Calu3 (cell line): ENCODE measurements around the gene CD40. TPM values are rescaled to one million over a fixed set of nuclear protein-coding genes. Genes with fewer than 3 reads are reported as not detected.
"Not testable (repeated sequence)": the region's sequence is repeated elsewhere in the genome, so short reads cannot be mapped to it uniquely, and the experiment has no call there.

Experiments used
- BruUV-seq: library from RNA; stranded (reverse); fragments of 400-500 nt; replicated peaks from 2 replicates; lab custom pipeline; 2021; lab: Mats Ljungman, UMichigan
- CTCF ChIA-PET: fragments of 300-600 bp; sonication (Branson Sonifier 250); formaldehyde crosslinking; loops from one replicate; lab custom pipeline; 2022; ENCODE audit warnings: antibody characterized with exemption; lab: Charles Lee
- DNase-seq: peaks from one replicate; pipeline ENCODE4 v3.0.0; 2022
- H3K27ac Mint-ChIP-seq: one replicate; pipeline ENCODE4 v1.8.0; 2022; ENCODE audit warnings: mixed read lengths; ENCODE audit not compliant: unreplicated experiment
- H3K27me3 Mint-ChIP-seq: one replicate; pipeline ENCODE4 v1.8.0; 2022; ENCODE audit warnings: mixed read lengths; ENCODE audit not compliant: unreplicated experiment
- H3K36me3 Mint-ChIP-seq: one replicate; pipeline ENCODE4 v1.8.0; 2022; ENCODE audit warnings: mild to moderate bottlenecking, moderate library complexity, mixed read lengths; ENCODE audit not compliant: insufficient read depth, unreplicated experiment
- H3K4me1 Mint-ChIP-seq: one replicate; pipeline ENCODE4 v1.8.0; 2022; ENCODE audit warnings: mild to moderate bottlenecking, low read depth, mixed read lengths; ENCODE audit not compliant: unreplicated experiment
- H3K4me3 Mint-ChIP-seq: one replicate; pipeline ENCODE4 v1.8.0; 2022; ENCODE audit warnings: mild to moderate bottlenecking, low read depth, moderate library complexity, mixed read lengths; ENCODE audit not compliant: unreplicated experiment
- H3K9me3 Mint-ChIP-seq: one replicate; pipeline ENCODE4 v1.8.0; 2022; ENCODE audit warnings: low read depth, mixed read lengths; ENCODE audit not compliant: unreplicated experiment
- intact Hi-C: fragments of 100-400 bp; cut with micrococcal nuclease; formaldehyde crosslinking; loops from one replicate; pipeline ENCODE4 v1.10.0; 2022; ENCODE audit not compliant: unreplicated experiment
- total RNA-seq: library from RNA; stranded (reverse); gene quantifications from 2 replicates; pipeline ENCODE4 v1.2.3, GENCODE V29; 2022
- TF ChIP-seq, protein P1 (sequence below): fragments of 200-600 bp; IDR thresholded peaks from one replicate; pipeline ENCODE4 v1.8.0; 2022; ENCODE audit warnings: antibody characterized with exemption; ENCODE audit not compliant: unreplicated experiment

CD40 gene
- total RNA-seq, 1 experiment from 2014 or later = 13.6 TPM

DNA sequence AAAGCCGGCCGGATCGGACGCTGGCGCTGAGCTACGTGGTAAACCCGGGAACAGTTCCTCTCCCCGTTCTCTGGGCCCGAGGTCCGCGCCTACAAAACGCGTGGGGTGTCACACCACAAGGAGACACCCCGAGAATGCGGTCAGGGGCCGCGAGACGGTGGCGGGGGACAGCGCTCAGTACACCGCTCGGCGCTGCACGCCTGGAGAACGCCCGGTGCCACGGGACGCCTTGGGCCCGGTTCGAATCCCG, 29.0 kb upstream of the CD40 start:
- Mint-ChIP-seq H3K9me3 (no peaks in the 10 kb centered on the region), H3K4me1 (peaks cover 39% of the 10 kb centered on the region), H3K36me3 (peaks cover 26% of the 10 kb centered on the region), H3K4me3 (peak overlapping the region; percentile 68), H3K27ac (no peak overlapping the region), H3K27me3 (no peaks in the 10 kb centered on the region)
- CTCF ChIA-PET = interaction anchor here (0.8 to 1.4 kb wide), 7 partner anchors 10 to 275 kb away, joined by 3 to 14 read pairs (median 4); no protein-coding TSS in a partner anchor
- TF ChIP-seq, protein P1, sequence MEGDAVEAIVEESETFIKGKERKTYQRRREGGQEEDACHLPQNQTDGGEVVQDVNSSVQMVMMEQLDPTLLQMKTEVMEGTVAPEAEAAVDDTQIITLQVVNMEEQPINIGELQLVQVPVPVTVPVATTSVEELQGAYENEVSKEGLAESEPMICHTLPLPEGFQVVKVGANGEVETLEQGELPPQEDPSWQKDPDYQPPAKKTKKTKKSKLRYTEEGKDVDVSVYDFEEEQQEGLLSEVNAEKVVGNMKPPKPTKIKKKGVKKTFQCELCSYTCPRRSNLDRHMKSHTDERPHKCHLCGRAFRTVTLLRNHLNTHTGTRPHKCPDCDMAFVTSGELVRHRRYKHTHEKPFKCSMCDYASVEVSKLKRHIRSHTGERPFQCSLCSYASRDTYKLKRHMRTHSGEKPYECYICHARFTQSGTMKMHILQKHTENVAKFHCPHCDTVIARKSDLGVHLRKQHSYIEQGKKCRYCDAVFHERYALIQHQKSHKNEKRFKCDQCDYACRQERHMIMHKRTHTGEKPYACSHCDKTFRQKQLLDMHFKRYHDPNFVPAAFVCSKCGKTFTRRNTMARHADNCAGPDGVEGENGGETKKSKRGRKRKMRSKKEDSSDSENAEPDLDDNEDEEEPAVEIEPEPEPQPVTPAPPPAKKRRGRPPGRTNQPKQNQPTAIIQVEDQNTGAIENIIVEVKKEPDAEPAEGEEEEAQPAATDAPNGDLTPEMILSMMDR = no peak
- no peak for DNase-seq
- intact Hi-C loops = loop anchor here (5.0 kb wide), 2 partner anchors 102 to 117 kb away; partner anchors contain the start of gene ZNF335
- BruUV-seq = no TSS peak

GRCh38 chr20:46089417-46090388, 28.4 kb upstream of the CD40 start, which contains the start of gene NCOA5:
TSS of gene NCOA5 (minus strand) at chr20:46089962. CDS start at chr20:46079424, 10,538 bp downstream.
- Mint-ChIP-seq H3K9me3 (no peaks in the 10 kb centered on the region), H3K27me3 (no peaks in the 10 kb centered on the region), H3K4me3 (peak within 1 kb of the TSS; percentile 68), H3K27ac (peak within 1 kb of the TSS; percentile 45), H3K36me3 (peaks cover 26% of the 10 kb centered on the region), H3K4me1 (peaks cover 35% of the 10 kb centered on the region)
- intact Hi-C loops = loop anchor here (5.0 kb wide), 2 partner anchors 102 to 117 kb away; partner anchors contain the start of gene ZNF335
- TF ChIP-seq, protein P1 = peak; percentile 12
- peak; percentile 99 for DNase-seq
- TSS peak; percentile 73 for BruUV-seq
- CTCF ChIA-PET = interaction anchor here (0.8 to 1.4 kb wide), 6 partner anchors 11 to 274 kb away, joined by 3 to 14 read pairs (median 4); no protein-coding TSS in a partner anchor

DNA sequence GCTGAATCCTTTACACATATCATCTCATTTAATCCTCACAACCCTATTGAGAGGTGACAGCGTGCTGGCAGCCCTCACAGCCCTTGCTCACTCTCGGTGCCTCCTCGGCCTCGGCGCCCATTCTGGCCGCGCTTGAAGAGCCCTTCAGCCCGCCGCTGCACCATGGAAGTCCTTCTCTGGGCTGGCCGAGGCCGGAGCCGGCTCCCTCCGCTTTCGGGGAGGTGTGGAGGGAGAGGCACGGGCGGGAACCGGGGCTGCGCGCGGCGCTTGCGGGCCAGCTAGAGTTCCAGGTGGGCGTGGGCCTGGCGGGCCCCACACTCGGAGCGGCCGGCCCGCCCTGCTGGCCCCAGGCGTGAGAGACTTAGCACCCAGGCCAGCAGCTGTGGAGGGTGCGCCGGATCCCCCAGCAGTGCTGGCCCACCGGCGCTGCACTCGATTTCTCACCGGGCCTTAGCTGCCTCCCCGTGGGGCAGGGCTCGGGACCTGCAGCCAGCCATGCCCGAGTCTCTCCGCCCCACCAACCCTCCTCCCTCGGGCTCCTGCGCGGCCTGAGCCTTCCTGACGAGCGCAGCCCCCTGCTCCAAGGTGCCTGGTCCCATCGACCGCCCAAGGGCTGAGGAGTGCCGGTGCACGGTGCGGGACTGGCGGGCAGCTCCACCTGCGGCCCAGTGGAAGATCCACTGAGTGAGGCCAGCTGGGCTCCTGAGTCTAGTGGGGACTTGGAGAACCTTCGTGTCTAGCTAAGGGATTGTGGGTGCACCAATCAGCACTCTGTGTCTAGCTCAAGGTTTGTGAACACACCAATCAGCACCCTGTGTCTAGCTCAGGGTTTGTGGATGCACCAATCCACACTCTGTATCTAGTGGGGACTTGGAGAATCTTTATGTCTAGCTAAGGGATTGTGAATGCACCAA, 26.2 kb upstream of the CD40 start:
- H3K27me3 Mint-ChIP-seq, intact Hi-C loops, H3K9me3 Mint-ChIP-seq, H3K27ac Mint-ChIP-seq, DNase-seq, CTCF ChIA-PET, H3K4me3 Mint-ChIP-seq, BruUV-seq: not testable (repeated sequence)
- Mint-ChIP-seq H3K36me3 (peaks cover 26% of the 10 kb centered on the region), H3K4me1 (peaks cover 13% of the 10 kb centered on the region)

GRCh38 chr20:46093531-46093930, 24.6 kb upstream of the CD40 start:
- Mint-ChIP-seq H3K4me1 (no peaks in the 10 kb centered on the region), H3K27ac (no peak overlapping the region), H3K36me3 (peaks cover 19% of the 10 kb centered on the region), H3K4me3 (no peak overlapping the region), H3K27me3 (no peaks in the 10 kb centered on the region), H3K9me3 (no peaks in the 10 kb centered on the region)
- no TSS peak for BruUV-seq
- CTCF ChIA-PET = interaction anchor here (0.6 kb wide), 1 partner anchor 57 kb away, joined by 4 read pairs; no protein-coding TSS in a partner anchor
- no peak for DNase-seq
- intact Hi-C loops = no loop called here
- TF ChIP-seq, protein P1 = no peak
